GM21423 (cell line): ENCODE data around the gene ABCB1.
A peak's percentile ranks its signal among the peaks of the same experiment; 100 is the strongest.

ENCODE experiments used
- ATAC-seq: cut with Tn5 transposase; IDR thresholded peaks from one replicate; pipeline ENCODE4 v1.9.1; 2021; ENCODE audit warnings: mild to moderate bottlenecking, moderate library complexity; ENCODE audit not compliant: unreplicated experiment

Gene ABCB1

GRCh38 chr7:87517136-87517815, 83.4 kb downstream of the ABCB1 start:
- ATAC-seq, result no peak

GRCh38 chr7:87513735-87514335, 86.8 kb downstream of the ABCB1 start:
- no peak for ATAC-seq

GRCh38 chr7:87512906-87513305, 87.8 kb downstream of the ABCB1 start:
- no peak for ATAC-seq

GRCh38 chr7:87511510-87511909, 89.2 kb downstream of the ABCB1 start:
- ATAC-seq, result no peak

- ATAC-seq, result no peak
Observed at GRCh38 chr7:87510411-87510875, 90.2 kb downstream of the ABCB1 start.

- no peak for ATAC-seq
Observed at GRCh38 chr7:87507446-87507845, 93.2 kb downstream of the ABCB1 start.

GRCh38 chr7:87506246-87507180, 94.2 kb downstream of the ABCB1 start:
- ATAC-seq, result no peak

- no peak for ATAC-seq
Observed at GRCh38 chr7:87505557-87506245, 95.0 kb downstream of the ABCB1 start.

- no peak for ATAC-seq
Observed at GRCh38 chr7:87505122-87505521, 95.6 kb downstream of the ABCB1 start.

GRCh38 chr7:87499494-87499893, 101.2 kb downstream of the ABCB1 start:
- no peak for ATAC-seq

GRCh38 chr7:87498893-87499292, 101.8 kb downstream of the ABCB1 start:
- no peak for ATAC-seq

- ATAC-seq, result no peak
Observed at GRCh38 chr7:87497482-87497881, 103.2 kb downstream of the ABCB1 start.

- no peak for ATAC-seq
Observed at GRCh38 chr7:87495366-87495765, 105.3 kb downstream of the ABCB1 start.

- no peak for ATAC-seq
Observed at GRCh38 chr7:87494454-87494853, 106.2 kb downstream of the ABCB1 start.

GRCh38 chr7:87483131-87483530, 117.6 kb downstream of the ABCB1 start:
- no peak for ATAC-seq

- ATAC-seq, result no peak
Observed at GRCh38 chr7:87482115-87482514, 118.6 kb downstream of the ABCB1 start.

- no peak for ATAC-seq
Observed at GRCh38 chr7:87480386-87480785, 120.3 kb downstream of the ABCB1 start.

- ATAC-seq, result no peak
Observed at GRCh38 chr7:87479951-87480350, 120.7 kb downstream of the ABCB1 start.

GRCh38 chr7:87476179-87476557, 124.5 kb downstream of the ABCB1 start:
- no peak for ATAC-seq

- ATAC-seq, result peak; percentile 20
Observed at GRCh38 chr7:87475359-87476178, 125.1 kb downstream of the ABCB1 start, which contains the start of gene ABCB4. TSS of gene ABCB4 (minus strand) at chr7:87475680. CDS start at chr7:87475465, 215 bp downstream.
